Measurements from ENCODE around the gene TMEM175.

Gene TMEM175

DNA sequence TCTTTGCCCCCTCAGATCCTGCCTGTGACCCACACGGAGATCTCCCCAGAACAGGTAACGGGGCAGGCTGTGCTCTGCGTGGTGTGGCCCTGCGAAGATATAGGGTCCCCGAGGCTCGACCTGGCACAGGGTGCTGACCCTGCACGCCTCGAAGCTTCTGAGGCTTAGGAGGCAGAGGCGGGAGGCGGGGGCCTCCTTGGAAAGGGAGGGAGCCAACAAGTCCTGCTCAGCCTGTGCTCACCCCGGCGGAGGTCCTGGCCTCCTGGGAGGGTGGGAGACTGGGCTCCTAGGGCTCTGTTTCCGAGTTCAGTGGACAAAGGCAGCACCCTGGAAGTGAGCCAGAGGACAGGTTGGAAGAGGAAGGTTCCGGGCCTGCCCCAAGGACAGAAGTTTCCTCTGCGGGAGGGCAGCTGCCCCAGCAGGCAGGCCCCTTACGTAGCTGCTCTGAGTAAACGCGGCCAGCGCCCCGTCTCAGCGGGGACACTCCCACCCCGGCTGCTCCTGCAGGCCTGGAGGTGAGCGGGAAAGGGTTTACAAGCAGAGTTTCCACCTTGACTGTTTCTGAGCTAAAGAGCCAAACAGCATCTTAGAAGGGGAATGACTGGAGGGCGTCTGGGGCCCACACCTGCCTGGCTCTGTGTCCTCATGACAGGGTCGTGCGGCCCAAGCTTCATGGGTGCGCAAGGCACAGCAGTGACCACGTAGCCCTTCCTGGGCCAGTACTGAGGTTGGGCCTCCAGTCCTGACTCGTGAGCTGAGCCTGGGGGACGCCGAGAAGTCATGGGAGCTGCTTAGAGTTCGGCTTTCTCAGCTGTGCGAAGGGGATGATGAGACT, 16.1 kb downstream of the TMEM175 start:
- H3K79me2 ChIP-seq (ENCODE audit: insufficient read depth, low read depth) = no peaks in the 10 kb centered on the region
- TF ChIP-seq, protein P1, sequence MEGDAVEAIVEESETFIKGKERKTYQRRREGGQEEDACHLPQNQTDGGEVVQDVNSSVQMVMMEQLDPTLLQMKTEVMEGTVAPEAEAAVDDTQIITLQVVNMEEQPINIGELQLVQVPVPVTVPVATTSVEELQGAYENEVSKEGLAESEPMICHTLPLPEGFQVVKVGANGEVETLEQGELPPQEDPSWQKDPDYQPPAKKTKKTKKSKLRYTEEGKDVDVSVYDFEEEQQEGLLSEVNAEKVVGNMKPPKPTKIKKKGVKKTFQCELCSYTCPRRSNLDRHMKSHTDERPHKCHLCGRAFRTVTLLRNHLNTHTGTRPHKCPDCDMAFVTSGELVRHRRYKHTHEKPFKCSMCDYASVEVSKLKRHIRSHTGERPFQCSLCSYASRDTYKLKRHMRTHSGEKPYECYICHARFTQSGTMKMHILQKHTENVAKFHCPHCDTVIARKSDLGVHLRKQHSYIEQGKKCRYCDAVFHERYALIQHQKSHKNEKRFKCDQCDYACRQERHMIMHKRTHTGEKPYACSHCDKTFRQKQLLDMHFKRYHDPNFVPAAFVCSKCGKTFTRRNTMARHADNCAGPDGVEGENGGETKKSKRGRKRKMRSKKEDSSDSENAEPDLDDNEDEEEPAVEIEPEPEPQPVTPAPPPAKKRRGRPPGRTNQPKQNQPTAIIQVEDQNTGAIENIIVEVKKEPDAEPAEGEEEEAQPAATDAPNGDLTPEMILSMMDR (conservative IDR thresholded peaks at IDR 0.05; ENCODE audit: low read depth, low read length) = no peak
- no peak overlapping the region for H3K9ac ChIP-seq
- H2AFZ ChIP-seq (ENCODE audit: low read depth) = no peak overlapping the region
- H4K20me1 ChIP-seq (ENCODE audit: insufficient read depth) = no peaks in the 10 kb centered on the region
- no peak overlapping the region for H3K4me3 ChIP-seq (IDR thresholded peaks at IDR 0.05; ENCODE audit: insufficient read depth, low read depth, low read length)
- H3K36me3 ChIP-seq (ENCODE audit: insufficient read depth) = no peaks in the 10 kb centered on the region
- no peak overlapping the region for H3K4me2 ChIP-seq
- no peaks in the 10 kb centered on the region for H3K27me3 ChIP-seq (ENCODE audit: insufficient read depth, low read depth)
- H3K4me1 ChIP-seq (ENCODE audit: low read depth, poor library complexity, severe bottlenecking) = no peaks in the 10 kb centered on the region
- H3K27ac ChIP-seq = no peak overlapping the region

- TF ChIP-seq, protein P1 (conservative IDR thresholded peaks at IDR 0.05; ENCODE audit: low read depth, low read length) = no peak
- H3K4me1 ChIP-seq (ENCODE audit: low read depth, poor library complexity, severe bottlenecking) = no peaks in the 10 kb centered on the region
- no peaks in the 10 kb centered on the region for H3K36me3 ChIP-seq (ENCODE audit: insufficient read depth)
- no peak overlapping the region for H3K4me2 ChIP-seq
- H3K9ac ChIP-seq = no peak overlapping the region
- H3K79me2 ChIP-seq (ENCODE audit: insufficient read depth, low read depth) = no peaks in the 10 kb centered on the region
- H4K20me1 ChIP-seq (ENCODE audit: insufficient read depth) = no peaks in the 10 kb centered on the region
- H3K27me3 ChIP-seq (ENCODE audit: insufficient read depth, low read depth) = no peaks in the 10 kb centered on the region
- no peak overlapping the region for H3K4me3 ChIP-seq (IDR thresholded peaks at IDR 0.05; ENCODE audit: insufficient read depth, low read depth, low read length)
- H2AFZ ChIP-seq (ENCODE audit: low read depth) = no peak overlapping the region
- H3K27ac ChIP-seq = no peak overlapping the region
Measured at GRCh38 chr4:948936-949300, 16.7 kb downstream of the TMEM175 start.

- H3K27ac ChIP-seq = no peak overlapping the region
- no peak overlapping the region for H3K4me2 ChIP-seq
- no peaks in the 10 kb centered on the region for H3K27me3 ChIP-seq (ENCODE audit: insufficient read depth, low read depth)
- no peaks in the 10 kb centered on the region for H3K4me1 ChIP-seq (ENCODE audit: low read depth, poor library complexity, severe bottlenecking)
- H3K36me3 ChIP-seq (ENCODE audit: insufficient read depth) = no peaks in the 10 kb centered on the region
- H4K20me1 ChIP-seq (ENCODE audit: insufficient read depth) = no peaks in the 10 kb centered on the region
- no peak overlapping the region for H2AFZ ChIP-seq (ENCODE audit: low read depth)
- H3K4me3 ChIP-seq (IDR thresholded peaks at IDR 0.05; ENCODE audit: insufficient read depth, low read depth, low read length) = no peak overlapping the region
- TF ChIP-seq, protein P1 (conservative IDR thresholded peaks at IDR 0.05; ENCODE audit: low read depth, low read length) = no peak
- H3K9ac ChIP-seq = no peak overlapping the region
- H3K79me2 ChIP-seq (ENCODE audit: insufficient read depth, low read depth) = no peaks in the 10 kb centered on the region
Measured at GRCh38 chr4:949656-950055, 17.4 kb downstream of the TMEM175 start.

GRCh38 chr4:950136-951020, 18.1 kb downstream of the TMEM175 start:
- Histone ChIP-seq H3K4me1 (ENCODE audit: low read depth, poor library complexity, severe bottlenecking) (no peaks in the 10 kb centered on the region), H4K20me1 (ENCODE audit: insufficient read depth) (no peaks in the 10 kb centered on the region)
- TF ChIP-seq, protein P1 (conservative IDR thresholded peaks at IDR 0.05; ENCODE audit: low read depth, low read length) = no peak

More at GRCh38 chr4:950136-951020, 18.1 kb downstream of the TMEM175 start:
- no peak overlapping the region for H3K9ac ChIP-seq
- H3K4me2 ChIP-seq = no peak overlapping the region
- no peak overlapping the region for H2AFZ ChIP-seq (ENCODE audit: low read depth)
- no peaks in the 10 kb centered on the region for H3K27me3 ChIP-seq (ENCODE audit: insufficient read depth, low read depth)
- no peaks in the 10 kb centered on the region for H3K36me3 ChIP-seq (ENCODE audit: insufficient read depth)
- no peaks in the 10 kb centered on the region for H3K79me2 ChIP-seq (ENCODE audit: insufficient read depth, low read depth)
- no peak overlapping the region for H3K27ac ChIP-seq
- no peak overlapping the region for H3K4me3 ChIP-seq (IDR thresholded peaks at IDR 0.05; ENCODE audit: insufficient read depth, low read depth, low read length)

Data from KMS-11 (cell line).